GM12891 (cell line): ENCODE measurements around the gene MAP3K21.

Experiments
- PAX5 ChIP-seq: IDR thresholded peaks from 2 replicates; pipeline ENCODE4 v1.6.1; 2011; ENCODE audit warnings: low read length, moderate library complexity, mild to moderate bottlenecking; ENCODE audit not compliant: insufficient read depth, severe bottlenecking
- POLR2A ChIP-seq: IDR thresholded peaks from 2 replicates; pipeline ENCODE4 v1.6.1; 2011; ENCODE audit warnings: low read depth, low read length, control low read depth
- POLR2AphosphoS5 ChIP-seq: IDR thresholded peaks from 2 replicates; pipeline ENCODE4 v1.6.1; 2011; ENCODE audit warnings: low read depth, low read length, control low read depth
- SPI1 ChIP-seq: IDR thresholded peaks from 2 replicates; pipeline ENCODE4 v1.6.1; 2011; ENCODE audit warnings: low read depth, low read length, control low read depth
- TAF1 ChIP-seq: IDR thresholded peaks from 2 replicates; pipeline ENCODE4 v1.6.1; 2011; ENCODE audit warnings: low read depth, low read length, control low read depth

GRCh38 chr1:233368106-233368788, 40.7 kb downstream of the MAP3K21 start:
- TF ChIP-seq POLR2A (no peak), SPI1 (no peak), POLR2AphosphoS5 (no peak), TAF1 (no peak), PAX5 (no peak)
